WTC11 (cell line): ENCODE results near the gene TMEM217. TPM values are rescaled to one million over a fixed set of nuclear protein-coding genes. Genes with fewer than 3 reads are reported as not detected.

Source experiments
- ATAC-seq: fragments of 200-7000 bp; cut with Tn5 transposase; 2 replicates; pipeline ENCODE4 v1.10.0; 2021; ENCODE audit warnings: mild to moderate bottlenecking, moderate library complexity
- CTCF ChIA-PET: fragments of 300-600 bp; sonication (Branson Sonifier 250); formaldehyde crosslinking; loops from one replicate; lab custom pipeline; 2021; ENCODE audit warnings: antibody characterized with exemption; lab: Charles Lee
- POLR2A ChIA-PET: fragments of 350-600 bp; sonication (Branson Sonifier 250); formaldehyde crosslinking; loops from one replicate; lab custom pipeline; 2021; ENCODE audit warnings: antibody characterized with exemption; lab: Charles Lee
- DNase-seq: peaks from one replicate; pipeline ENCODE4 v3.0.0; 2021; ENCODE audit warnings: low spot score
- H3K27ac Mint-ChIP-seq: 2 replicates; pipeline ENCODE4 v1.8.0; 2021; ENCODE audit warnings: mixed read lengths
- H3K27me3 Mint-ChIP-seq: 2 replicates; pipeline ENCODE4 v1.8.0; 2021; ENCODE audit warnings: low read depth, mild to moderate bottlenecking, moderate library complexity, mixed read lengths
- H3K36me3 Mint-ChIP-seq: 2 replicates; pipeline ENCODE4 v1.8.0; 2021; ENCODE audit warnings: mixed read lengths
- H3K4me1 Mint-ChIP-seq: 2 replicates; pipeline ENCODE4 v1.8.0; 2022; ENCODE audit warnings: mixed read lengths
- H3K4me3 Mint-ChIP-seq: 2 replicates; pipeline ENCODE4 v1.8.0; 2021; ENCODE audit warnings: mild to moderate bottlenecking, moderate library complexity, mixed read lengths
- H3K9me3 Mint-ChIP-seq: 2 replicates; pipeline ENCODE4 v1.8.0; 2021; ENCODE audit warnings: mixed read lengths
- ATF1 ChIP-seq: sonication (generic); formaldehyde crosslinking; IDR thresholded peaks from 2 replicates; pipeline ENCODE4 v1.8.1; 2023; ENCODE audit warnings: mild to moderate bottlenecking, moderate library complexity, missing genetic modification reagents
- ATF2 ChIP-seq: sonication (generic); formaldehyde crosslinking; IDR thresholded peaks from 2 replicates; pipeline ENCODE4 v1.8.1; 2022; ENCODE audit warnings: low read depth, missing genetic modification reagents, borderline replicate concordance
- ATF3 ChIP-seq: sonication (generic); formaldehyde crosslinking; conservative IDR thresholded peaks from 2 replicates; pipeline ENCODE4 v1.8.1; 2022; ENCODE audit warnings: mild to moderate bottlenecking, missing genetic modification reagents
- ATF6 ChIP-seq: sonication (generic); formaldehyde crosslinking; IDR thresholded peaks from 2 replicates; pipeline ENCODE4 v1.8.1; 2023; ENCODE audit warnings: mild to moderate bottlenecking, missing genetic modification reagents
- E2F4 ChIP-seq: sonication (generic); formaldehyde crosslinking; IDR thresholded peaks from 2 replicates; pipeline ENCODE4 v1.8.1; 2022; ENCODE audit warnings: low read depth, mild to moderate bottlenecking, moderate library complexity, missing genetic modification reagents, borderline replicate concordance
- ETV6 ChIP-seq: sonication (generic); formaldehyde crosslinking; IDR thresholded peaks from 2 replicates; pipeline ENCODE4 v1.8.1; 2022; ENCODE audit warnings: mild to moderate bottlenecking, missing genetic modification reagents
- FOXK1 ChIP-seq: sonication (generic); formaldehyde crosslinking; IDR thresholded peaks from 2 replicates; pipeline ENCODE4 v1.8.0; 2022; ENCODE audit warnings: mild to moderate bottlenecking, moderate library complexity, missing genetic modification reagents
- IRF2 ChIP-seq: sonication (generic); formaldehyde crosslinking; IDR thresholded peaks from 2 replicates; pipeline ENCODE4 v1.8.0; 2022; ENCODE audit warnings: low read depth, missing genetic modification reagents, borderline replicate concordance
- KAT7 ChIP-seq: sonication (generic); formaldehyde crosslinking; IDR thresholded peaks from 2 replicates; pipeline ENCODE4 v1.8.1; 2023; ENCODE audit warnings: missing genetic modification reagents, mild to moderate bottlenecking, borderline replicate concordance
- NFATC4 ChIP-seq: fragments of 250-450 bp; sonication (Bioruptor Pico); IDR thresholded peaks from 2 replicates; pipeline ENCODE4 v1.9.0; 2021; ENCODE audit warnings: mild to moderate bottlenecking
- NFYB ChIP-seq: sonication (generic); formaldehyde crosslinking; conservative IDR thresholded peaks from 2 replicates; pipeline ENCODE4 v1.8.0; 2022; ENCODE audit warnings: low read depth, missing genetic modification reagents
- STAT6 ChIP-seq: sonication (generic); formaldehyde crosslinking; conservative IDR thresholded peaks from 2 replicates; pipeline ENCODE4 v1.8.1; 2023; ENCODE audit warnings: mild to moderate bottlenecking, low read depth, missing genetic modification reagents, moderate library complexity
- TCF7 ChIP-seq: sonication (generic); formaldehyde crosslinking; IDR thresholded peaks from 2 replicates; pipeline ENCODE4 v1.8.0; 2022; ENCODE audit warnings: mild to moderate bottlenecking, low read depth, missing genetic modification reagents, moderate library complexity
- TP53 ChIP-seq: sonication (generic); formaldehyde crosslinking; IDR thresholded peaks from 2 replicates; pipeline ENCODE4 v1.8.1; 2023; ENCODE audit warnings: mild to moderate bottlenecking, missing genetic modification reagents
- ZNF138 ChIP-seq: sonication (generic); formaldehyde crosslinking; conservative IDR thresholded peaks from 2 replicates; pipeline ENCODE4 v1.8.1; 2022; ENCODE audit warnings: mild to moderate bottlenecking, moderate library complexity, missing genetic modification reagents
- ZNF317 ChIP-seq: sonication (generic); formaldehyde crosslinking; IDR thresholded peaks from 2 replicates; pipeline ENCODE4 v1.8.1; 2023; ENCODE audit warnings: low read depth, mild to moderate bottlenecking, moderate library complexity, missing genetic modification reagents, borderline replicate concordance
- ZNF396 ChIP-seq: fragments of 250-450 bp; sonication (Bioruptor Pico); IDR thresholded peaks from 2 replicates; pipeline ENCODE4 v1.8.0; 2021; ENCODE audit warnings: mild to moderate bottlenecking, moderate library complexity, borderline replicate concordance
- ZNF512 ChIP-seq: sonication (generic); formaldehyde crosslinking; IDR thresholded peaks from 2 replicates; pipeline ENCODE4 v1.8.1; 2022; ENCODE audit warnings: missing genetic modification reagents, borderline replicate concordance
- ZNF671 ChIP-seq: fragments of 250-450 bp; sonication (Bioruptor Pico); IDR thresholded peaks from 2 replicates; pipeline ENCODE4 v1.8.0; 2021; ENCODE audit warnings: mild to moderate bottlenecking
- total RNA-seq: library from RNA; stranded (reverse); gene quantifications from 3 replicates; pipeline ENCODE4 v1.2.3, GENCODE V29; 2021

TMEM217 gene
- total RNA-seq, 1 experiment from 2014 or later, result 0.61 TPM

- peaks cover 50% of the 10 kb centered on the region for H3K36me3 Mint-ChIP-seq
- no peaks in the 10 kb centered on the region for H3K27me3 Mint-ChIP-seq
- H3K4me3 Mint-ChIP-seq, result no peak overlapping the region
- no peak overlapping the region for H3K27ac Mint-ChIP-seq
- TF ChIP-seq IRF2 (CRISPR knock-in tag) (no peak), TP53 (no peak), E2F4 (CRISPR knock-in tag) (no peak), ATF1 (CRISPR knock-in tag) (no peak), ATF6 (CRISPR knock-in tag) (no peak), NFATC4 (CRISPR knock-in tag) (no peak), NFYB (CRISPR knock-in tag) (no peak), ATF2 (CRISPR knock-in tag) (no peak), ZNF138 (no peak), TCF7 (CRISPR knock-in tag) (no peak), ZNF317 (no peak), ZNF396 (CRISPR knock-in tag) (no peak), KAT7 (CRISPR knock-in tag) (no peak), ETV6 (no peak), STAT6 (CRISPR knock-in tag) (no peak), FOXK1 (no peak), ZNF512 (CRISPR knock-in tag) (no peak), ZNF671 (no peak), ATF3 (no peak)
- no peaks in the 10 kb centered on the region for H3K4me1 Mint-ChIP-seq
- H3K9me3 Mint-ChIP-seq, result peaks cover 9% of the 10 kb centered on the region; the same call in 1 of the 2 replicates
- DNase-seq (no peak), ATAC-seq (no peak)
- ChIA-PET POLR2A (no interaction called here), CTCF (interaction anchor here (1.0 to 1.2 kb wide), 2 partner anchors 10 to 32 kb away, joined by 3 to 4 read pairs; no protein-coding TSS in a partner anchor)
These were observed 35.5 kb upstream of the TMEM217 start for GRCh38 chr6:37293426-37293825.
